GM19324 (cell line): ENCODE measurements around the gene MYO10.

Experiments
- ATAC-seq: cut with Tn5 transposase; IDR thresholded peaks from one replicate; pipeline ENCODE4 v1.9.1; 2021; ENCODE audit warnings: mild to moderate bottlenecking, moderate library complexity; ENCODE audit not compliant: unreplicated experiment, low FRiP score

The MYO10 gene

GRCh38 chr5:16866795-16867576 is 69.1 kb downstream of the MYO10 start:
- ATAC-seq, result no peak

- ATAC-seq, result no peak
Measured at GRCh38 chr5:16866273-16866672, 69.8 kb downstream of the MYO10 start.

DNA sequence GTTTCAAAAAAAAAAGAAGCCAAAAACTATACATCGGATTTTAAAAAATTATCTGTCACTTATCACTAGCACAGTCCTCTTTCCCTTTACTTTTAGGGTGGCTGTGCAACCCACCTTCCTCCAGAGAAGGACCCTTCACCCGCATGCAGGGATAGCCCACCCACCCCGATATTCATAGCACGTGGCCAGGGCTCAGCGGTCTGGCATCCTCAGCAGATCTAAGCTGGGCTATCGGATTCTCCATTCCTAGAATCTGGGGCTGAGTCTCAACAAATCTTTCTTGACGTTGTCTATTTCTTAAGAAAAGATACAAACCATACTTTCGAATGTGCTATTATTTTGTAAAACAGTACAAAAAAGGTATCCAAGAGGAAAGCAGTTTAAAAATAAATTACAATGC is 70.9 kb downstream of the MYO10 start:
- no peak for ATAC-seq

GRCh38 chr5:16864631-16865131 is 71.4 kb downstream of the MYO10 start:
- ATAC-seq, result no peak

DNA sequence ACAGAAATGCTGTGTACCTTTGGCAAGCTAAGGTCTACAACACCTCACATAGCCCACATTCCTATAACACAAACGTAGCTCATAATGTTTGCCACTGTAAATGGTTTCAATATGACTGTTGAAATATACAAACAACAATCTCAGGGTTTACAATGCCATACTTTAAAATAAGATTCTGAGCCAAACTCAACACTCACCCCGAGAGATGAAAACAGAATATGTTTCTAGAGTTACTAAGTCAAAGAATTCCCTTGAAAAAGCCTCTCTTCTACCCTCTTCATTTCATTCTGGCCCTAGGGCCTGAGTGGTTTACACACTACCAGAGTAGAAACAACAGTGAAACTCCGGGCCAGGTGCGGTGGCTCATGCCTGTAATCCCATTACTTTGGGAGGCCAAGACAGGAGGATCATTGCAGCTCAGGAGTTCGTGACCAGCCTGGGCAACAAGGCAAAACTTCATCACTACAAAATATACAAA is 72.6 kb downstream of the MYO10 start:
- ATAC-seq, result no peak

GRCh38 chr5:16862777-16863176 is 73.3 kb downstream of the MYO10 start:
- no peak for ATAC-seq

DNA sequence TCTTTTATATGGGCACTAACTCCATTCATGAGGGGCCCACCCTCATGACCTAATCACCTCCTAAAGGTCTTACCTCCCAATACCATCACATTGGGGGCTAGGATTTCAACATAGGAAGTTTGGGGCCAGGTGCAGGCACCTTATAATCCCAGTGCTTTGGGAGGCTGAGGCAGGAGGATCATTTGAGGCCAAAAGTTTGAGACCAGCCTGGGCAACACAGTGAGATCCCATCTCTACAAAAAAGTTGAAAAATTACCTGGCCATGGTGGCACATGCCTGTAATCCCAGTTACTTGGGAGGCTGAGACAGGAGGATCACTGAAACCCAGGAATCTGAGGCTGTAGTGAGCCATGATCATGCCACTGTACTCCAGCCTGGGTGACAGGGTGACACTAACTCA is 76.7 kb downstream of the MYO10 start:
- ATAC-seq, result no peak

DNA sequence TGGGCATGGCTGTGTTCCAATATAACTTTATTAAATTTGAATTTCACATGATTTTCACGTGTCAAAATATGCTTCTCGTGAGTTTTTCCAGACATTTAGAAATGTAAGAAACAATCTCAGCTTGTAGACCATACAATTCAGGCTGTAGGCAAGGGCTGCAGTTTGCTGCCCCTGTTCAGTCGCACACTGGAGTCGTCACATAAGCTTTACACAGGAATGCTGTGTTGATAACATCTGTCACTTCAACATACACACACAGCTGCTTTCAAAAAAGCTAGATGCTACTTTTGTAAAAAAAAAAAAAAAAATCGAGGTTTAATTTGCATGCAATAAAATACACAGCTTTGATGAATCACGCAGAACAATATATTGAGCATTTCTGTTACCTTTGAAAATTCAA is 77.9 kb downstream of the MYO10 start:
- no peak for ATAC-seq

DNA sequence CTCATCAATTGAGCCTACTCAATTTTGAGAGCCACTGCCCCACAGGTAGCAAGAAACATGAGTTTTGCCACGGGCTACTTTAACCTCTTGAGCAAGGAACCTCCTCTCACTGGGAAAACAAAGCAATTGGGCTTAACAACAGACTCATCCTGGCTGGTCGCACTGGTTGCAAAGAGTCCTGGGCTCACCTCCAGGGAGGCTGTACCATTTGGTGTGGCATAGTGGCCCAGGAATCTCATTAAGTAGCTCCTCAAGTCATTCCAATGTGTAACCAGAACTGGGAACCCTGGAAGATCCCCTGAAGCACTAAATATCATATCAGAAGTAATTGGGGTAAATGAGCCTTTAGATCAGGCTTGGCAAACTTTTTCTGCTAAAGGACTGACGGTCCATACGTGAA is 78.5 kb downstream of the MYO10 start:
- ATAC-seq, result no peak

DNA sequence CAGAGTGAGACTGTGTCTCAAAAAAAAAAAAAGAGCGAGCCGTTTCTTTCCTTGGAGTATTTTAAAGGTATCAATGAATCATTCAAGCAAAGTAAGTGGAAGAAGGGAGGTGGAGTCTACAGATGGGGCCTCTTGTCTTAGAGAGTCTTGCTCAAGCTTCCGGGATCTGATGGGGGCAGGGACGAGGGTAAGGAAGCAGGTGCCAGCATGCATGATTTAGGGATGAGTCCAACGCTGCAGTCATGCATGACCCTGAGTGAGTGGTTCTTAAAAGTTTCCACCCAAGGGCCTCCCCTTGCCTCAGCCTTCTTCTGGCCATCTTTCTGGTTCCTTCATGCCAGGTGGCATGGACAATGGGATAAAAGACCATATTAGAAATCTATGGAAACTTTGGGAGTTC is 79.6 kb downstream of the MYO10 start:
- ATAC-seq, result no peak

- no peak for ATAC-seq
Measured at GRCh38 chr5:16855898-16856297, 80.2 kb downstream of the MYO10 start.

GRCh38 chr5:16855485-16855884 is 80.6 kb downstream of the MYO10 start:
- no peak for ATAC-seq

- ATAC-seq, result no peak
Measured at GRCh38 chr5:16854351-16854750, 81.7 kb downstream of the MYO10 start.

DNA sequence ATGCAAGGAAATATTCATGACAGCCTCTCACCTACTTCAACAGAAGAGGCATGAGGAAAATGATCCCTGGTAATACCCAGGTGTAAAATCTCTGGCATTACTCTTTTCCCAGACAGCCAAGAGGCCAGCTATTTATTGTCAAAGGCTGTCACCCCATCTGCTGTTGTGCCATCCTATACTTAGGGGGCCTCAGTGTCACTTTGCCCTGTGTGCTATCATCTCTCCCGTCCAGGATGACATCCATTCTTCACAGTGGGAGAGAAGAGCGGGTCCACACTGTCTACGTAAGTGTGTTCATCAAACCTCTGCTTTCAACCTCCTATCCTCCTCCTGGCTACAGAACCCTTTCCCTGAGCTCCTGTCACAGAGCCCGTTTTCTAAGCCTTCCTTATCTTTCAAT is 82.6 kb downstream of the MYO10 start:
- no peak for ATAC-seq

DNA sequence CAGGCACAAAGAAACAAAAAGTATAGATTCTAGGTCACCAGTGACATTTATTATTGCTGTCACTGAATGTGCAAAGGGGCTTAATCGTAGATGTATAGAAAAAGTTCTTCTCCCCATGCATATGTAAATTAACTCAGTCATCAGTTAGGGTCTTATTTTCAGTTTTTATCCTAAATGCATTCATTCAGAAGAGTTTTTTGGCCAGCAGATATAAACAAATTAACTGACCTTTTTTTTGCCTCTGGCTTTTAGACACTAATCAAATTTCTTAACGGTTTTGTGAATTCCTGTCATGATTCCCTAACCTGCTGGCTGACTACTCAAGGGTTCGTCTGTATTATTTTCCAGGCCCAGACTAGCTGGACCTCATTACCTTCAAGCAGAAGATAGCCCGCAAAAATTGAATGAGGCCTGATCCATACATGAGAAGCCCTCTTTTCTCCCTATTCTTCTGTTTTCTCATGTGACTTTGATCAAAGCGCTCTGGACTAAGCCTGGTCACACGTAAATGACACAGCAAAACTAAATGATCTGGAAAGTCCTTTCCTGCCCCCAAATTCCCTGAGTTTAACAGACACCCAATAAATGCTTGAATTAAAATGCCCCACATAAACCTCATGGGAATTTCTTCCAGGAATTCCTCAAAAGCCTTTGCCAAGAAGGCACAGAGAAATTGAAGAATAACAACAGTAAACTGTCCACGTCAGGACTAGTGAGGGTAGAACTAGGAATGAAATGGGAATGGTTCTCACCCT is 83.7 kb downstream of the MYO10 start:
- no peak for ATAC-seq

DNA sequence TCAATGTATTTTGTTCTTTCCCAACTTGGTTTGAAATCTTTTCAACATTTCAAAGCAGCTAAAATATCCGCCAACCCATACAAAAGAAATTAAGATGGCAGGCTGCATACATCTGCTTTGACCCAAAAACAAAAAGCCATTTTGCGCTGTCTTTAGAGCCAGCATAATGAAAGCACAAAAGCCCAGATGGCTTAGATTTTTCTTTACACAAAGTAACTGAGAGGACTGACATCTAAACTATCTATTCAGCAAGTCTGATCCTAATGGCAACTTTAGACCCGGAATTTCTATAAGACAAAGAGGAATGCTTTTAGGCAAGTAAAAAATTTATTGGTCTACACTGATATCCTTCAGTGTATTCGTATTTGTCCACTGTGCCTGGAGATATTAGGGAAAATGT is 86.3 kb downstream of the MYO10 start:
- no peak for ATAC-seq

DNA sequence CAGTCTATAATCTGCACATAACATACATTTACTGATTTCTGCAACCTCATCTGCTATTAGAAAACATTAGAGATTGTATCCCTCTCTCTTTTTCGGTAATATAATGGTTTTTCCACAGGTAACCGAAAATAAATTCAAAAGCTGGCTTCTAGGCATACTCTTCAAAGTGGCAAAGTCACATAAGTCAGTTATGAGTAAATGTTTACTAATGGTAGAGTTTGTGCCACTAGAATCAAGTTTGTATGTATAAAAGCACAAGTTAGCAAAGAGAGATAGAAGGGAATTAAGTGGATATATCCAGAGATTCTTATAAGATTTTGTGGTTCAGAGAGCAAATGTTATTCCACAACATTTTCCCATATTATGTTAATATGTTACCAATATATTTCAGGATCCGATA is 86.9 kb downstream of the MYO10 start:
- ATAC-seq, result no peak

DNA sequence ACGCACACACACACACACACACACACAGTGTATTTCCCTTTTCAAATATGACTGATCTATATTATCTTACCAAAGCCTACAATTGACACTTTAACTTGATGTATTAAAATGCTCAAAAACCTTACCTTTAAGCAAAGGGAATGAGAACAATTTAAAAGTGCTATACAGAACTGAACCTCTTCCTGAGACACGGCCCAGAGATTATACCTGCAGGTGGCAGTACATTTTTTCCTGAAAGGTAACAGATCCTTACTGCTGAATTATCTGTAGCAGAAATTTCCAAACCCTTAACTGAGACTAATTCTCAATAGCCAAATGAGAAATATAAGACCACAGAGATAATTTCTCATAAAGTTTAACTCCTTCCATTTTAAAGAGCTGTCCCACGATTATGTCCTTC is 91.1 kb downstream of the MYO10 start:
- ATAC-seq, result no peak

DNA sequence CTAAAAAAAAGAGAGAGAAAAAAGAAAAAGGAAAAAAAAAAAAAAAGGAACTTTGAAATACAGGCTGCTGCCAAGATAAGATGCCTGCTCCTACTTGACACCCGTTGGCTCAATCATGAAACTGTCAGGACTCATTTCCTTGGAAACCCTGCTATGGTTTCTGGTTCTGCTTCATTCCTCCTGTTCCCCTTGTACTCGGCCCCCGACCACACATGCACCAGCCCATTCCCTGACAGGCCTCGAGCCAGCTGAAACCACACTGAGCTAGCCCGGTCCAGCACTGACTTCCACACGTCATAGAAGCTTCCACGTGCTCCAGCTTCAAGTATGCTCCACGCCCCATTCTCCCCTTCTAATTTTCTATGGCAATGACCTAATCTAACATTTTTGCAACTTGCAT is 93.2 kb downstream of the MYO10 start:
- no peak for ATAC-seq

GRCh38 chr5:16841416-16841815 is 94.7 kb downstream of the MYO10 start:
- no peak for ATAC-seq

- no peak for ATAC-seq
Measured at GRCh38 chr5:16837305-16837704, 98.8 kb downstream of the MYO10 start.

DNA sequence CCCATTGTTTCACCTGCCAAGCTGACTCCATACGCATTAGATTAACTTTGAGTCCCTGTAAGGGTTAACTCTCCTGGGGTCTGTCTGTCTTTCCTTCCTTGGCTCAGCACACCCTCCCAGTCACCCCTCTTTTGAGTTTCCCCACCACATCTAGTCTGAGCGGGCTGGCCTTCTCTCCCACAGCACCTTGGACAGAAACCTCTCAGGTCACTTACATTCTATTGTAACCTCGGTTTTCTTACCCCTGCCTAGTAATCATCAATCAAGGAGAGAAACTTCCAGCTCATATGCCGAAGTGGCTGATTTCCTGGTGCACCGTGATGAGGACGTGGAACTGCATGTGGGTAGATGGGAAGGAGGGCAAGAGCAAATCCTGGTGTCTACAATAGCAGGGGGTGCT is 102.1 kb downstream of the MYO10 start:
- no peak for ATAC-seq
